Measurements from ENCODE around the gene MEX3D. TPM values are rescaled to one million over a fixed set of nuclear protein-coding genes. Genes with fewer than 3 reads are reported as not detected.
A peak's percentile ranks its signal among the peaks of the same experiment; 100 is the strongest.

The MEX3D gene
- total RNA-seq, 1 experiment from 2014 or later: 70.4 TPM

DNA sequence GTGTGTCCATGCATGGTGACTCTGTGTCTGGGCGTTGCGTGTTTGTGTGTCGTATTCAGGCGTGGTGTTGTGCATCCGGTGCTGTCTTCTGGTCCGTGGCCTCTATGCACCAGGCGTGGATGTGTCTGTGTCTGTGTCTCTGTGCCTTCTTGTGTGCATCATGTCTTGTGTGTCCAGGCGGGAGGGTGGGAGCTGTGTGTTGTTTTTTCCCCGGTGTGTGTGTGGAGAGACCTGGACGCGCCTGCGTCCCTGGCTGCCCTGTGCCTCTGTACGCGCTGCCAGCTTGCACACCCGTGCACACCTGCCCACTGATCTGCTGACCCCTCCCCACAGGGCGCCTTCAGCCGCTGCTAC lies 43.2 kb downstream of the MEX3D start:
- H2BK5ac ChIP-seq (ENCODE audit: insufficient read length, low read length): no peak overlapping the region
- no peak overlapping the region for H2BK120ac ChIP-seq (ENCODE audit: low read depth, low read length, poor library complexity, severe bottlenecking)
- peaks cover 3% of the 10 kb centered on the region for H4K20me1 ChIP-seq (ENCODE audit: control insufficient read depth, insufficient read depth, insufficient read length)
- no peak overlapping the region for H3K23ac ChIP-seq (ENCODE audit: insufficient read length, low read depth, low read length)
- TF ChIP-seq, protein P1, sequence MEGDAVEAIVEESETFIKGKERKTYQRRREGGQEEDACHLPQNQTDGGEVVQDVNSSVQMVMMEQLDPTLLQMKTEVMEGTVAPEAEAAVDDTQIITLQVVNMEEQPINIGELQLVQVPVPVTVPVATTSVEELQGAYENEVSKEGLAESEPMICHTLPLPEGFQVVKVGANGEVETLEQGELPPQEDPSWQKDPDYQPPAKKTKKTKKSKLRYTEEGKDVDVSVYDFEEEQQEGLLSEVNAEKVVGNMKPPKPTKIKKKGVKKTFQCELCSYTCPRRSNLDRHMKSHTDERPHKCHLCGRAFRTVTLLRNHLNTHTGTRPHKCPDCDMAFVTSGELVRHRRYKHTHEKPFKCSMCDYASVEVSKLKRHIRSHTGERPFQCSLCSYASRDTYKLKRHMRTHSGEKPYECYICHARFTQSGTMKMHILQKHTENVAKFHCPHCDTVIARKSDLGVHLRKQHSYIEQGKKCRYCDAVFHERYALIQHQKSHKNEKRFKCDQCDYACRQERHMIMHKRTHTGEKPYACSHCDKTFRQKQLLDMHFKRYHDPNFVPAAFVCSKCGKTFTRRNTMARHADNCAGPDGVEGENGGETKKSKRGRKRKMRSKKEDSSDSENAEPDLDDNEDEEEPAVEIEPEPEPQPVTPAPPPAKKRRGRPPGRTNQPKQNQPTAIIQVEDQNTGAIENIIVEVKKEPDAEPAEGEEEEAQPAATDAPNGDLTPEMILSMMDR (conservative IDR thresholded peaks at IDR 0.05): no peak
- no peak overlapping the region for H3K18ac ChIP-seq (ENCODE audit: insufficient read length, low read depth, low read length)
- no peak overlapping the region for H3K4ac ChIP-seq (ENCODE audit: low read depth, low read length)
- H2AK5ac ChIP-seq (ENCODE audit: insufficient read length, low read length): no peak overlapping the region
- no peak overlapping the region for H3K56ac ChIP-seq (ENCODE audit: insufficient read length, low read depth, low read length)
- H2BK12ac ChIP-seq (ENCODE audit: insufficient read length, low read depth, low read length): no peak overlapping the region
- no peak overlapping the region for H4K8ac ChIP-seq (replicated peaks; ENCODE audit: insufficient read length, low read depth, low read length)
- no peak overlapping the region for H4K5ac ChIP-seq (ENCODE audit: insufficient read length, low read depth, low read length)
- H3K14ac ChIP-seq (ENCODE audit: insufficient read depth, low read length): no peak overlapping the region
- no peaks in the 10 kb centered on the region for H3K4me1 ChIP-seq (ENCODE audit: insufficient read depth, low read length)
- no peak overlapping the region for H2AFZ ChIP-seq (ENCODE audit: low read length)
- no CpG with 5 or more reads among the region's 17 CpGs for WGBS (ENCODE audit: extremely low coverage, insufficient read length, low lambda C conversion rate)
- no peak overlapping the region for H2BK15ac ChIP-seq (ENCODE audit: low read depth, low read length)
- DNase-seq: no peak
- H3K9me3 ChIP-seq (ENCODE audit: control insufficient read depth, low read depth, low read length): no peaks in the 10 kb centered on the region
- H3K9ac ChIP-seq (ENCODE audit: extremely low read depth, insufficient read length, low read length): no peak overlapping the region
- H4K91ac ChIP-seq (ENCODE audit: insufficient read length, low read depth, low read length): no peak overlapping the region
- Mint-ChIP-seq H3K4me3 (peak overlapping the region; percentile 23 to 81; a peak in 4 of 5 replicates), H3K4me1 (peaks cover 6 to 7% of the 10 kb centered on the region in 2 experiments; a peak in 3 of 4 replicates), H3K27ac (no peak overlapping the region), H3K36me3 (ENCODE audit: insufficient read depth in 1 of 3, low read depth in 3 of 3) (no peaks in the 10 kb centered on the region), H3K9me3 (peaks cover 0 to 6% of the 10 kb centered on the region in 2 experiments; a peak in 3 of 5 replicates), H3K27me3 (ENCODE audit: low read depth) (peaks cover 69% of the 10 kb centered on the region)
- peaks cover 16% of the 10 kb centered on the region; the same call in 1 of the 2 replicates for H3K27me3 ChIP-seq (ENCODE audit: insufficient read depth, low read length)
- H2BK20ac ChIP-seq (ENCODE audit: low read depth, low read length, poor library complexity, severe bottlenecking): no peak overlapping the region
- no peaks in the 10 kb centered on the region for H3K79me2 ChIP-seq (ENCODE audit: insufficient read depth, low read length)
- no peak overlapping the region for H3K4me2 ChIP-seq (ENCODE audit: insufficient read depth, insufficient read length, low read length)
- H3T11ph ChIP-seq (ENCODE audit: low read length): no peak overlapping the region
- no peaks in the 10 kb centered on the region for H3K79me1 ChIP-seq (ENCODE audit: insufficient read depth, low read depth, low read length, poor library complexity, severe bottlenecking)
- no peak overlapping the region for H3K27ac ChIP-seq (ENCODE audit: insufficient read length, low read depth, low read length)
- H3K23me2 ChIP-seq (ENCODE audit: insufficient read length, low read depth, low read length, poor library complexity, severe bottlenecking): peaks cover 2% of the 10 kb centered on the region
